Measurements from ENCODE around the gene SPATA6. TPM values are rescaled to one million over a fixed set of nuclear protein-coding genes. Genes with fewer than 3 reads are reported as not detected.
A peak's percentile ranks its signal among the peaks of the same experiment; 100 is the strongest.
"Not testable (repeated sequence)": the region's sequence is repeated elsewhere in the genome, so short reads cannot be mapped to it uniquely, and the experiment has no call there.

The SPATA6 gene
- 6.7 and 10.5 TPM in 2 replicates for total RNA-seq
- total RNA-seq (2013): 2.9 TPM
- polyA plus RNA-seq: 0.61 and 1.9 TPM in 2 replicates
- polyA minus RNA-seq: 0.77 and 2.6 TPM in 2 replicates

DNA sequence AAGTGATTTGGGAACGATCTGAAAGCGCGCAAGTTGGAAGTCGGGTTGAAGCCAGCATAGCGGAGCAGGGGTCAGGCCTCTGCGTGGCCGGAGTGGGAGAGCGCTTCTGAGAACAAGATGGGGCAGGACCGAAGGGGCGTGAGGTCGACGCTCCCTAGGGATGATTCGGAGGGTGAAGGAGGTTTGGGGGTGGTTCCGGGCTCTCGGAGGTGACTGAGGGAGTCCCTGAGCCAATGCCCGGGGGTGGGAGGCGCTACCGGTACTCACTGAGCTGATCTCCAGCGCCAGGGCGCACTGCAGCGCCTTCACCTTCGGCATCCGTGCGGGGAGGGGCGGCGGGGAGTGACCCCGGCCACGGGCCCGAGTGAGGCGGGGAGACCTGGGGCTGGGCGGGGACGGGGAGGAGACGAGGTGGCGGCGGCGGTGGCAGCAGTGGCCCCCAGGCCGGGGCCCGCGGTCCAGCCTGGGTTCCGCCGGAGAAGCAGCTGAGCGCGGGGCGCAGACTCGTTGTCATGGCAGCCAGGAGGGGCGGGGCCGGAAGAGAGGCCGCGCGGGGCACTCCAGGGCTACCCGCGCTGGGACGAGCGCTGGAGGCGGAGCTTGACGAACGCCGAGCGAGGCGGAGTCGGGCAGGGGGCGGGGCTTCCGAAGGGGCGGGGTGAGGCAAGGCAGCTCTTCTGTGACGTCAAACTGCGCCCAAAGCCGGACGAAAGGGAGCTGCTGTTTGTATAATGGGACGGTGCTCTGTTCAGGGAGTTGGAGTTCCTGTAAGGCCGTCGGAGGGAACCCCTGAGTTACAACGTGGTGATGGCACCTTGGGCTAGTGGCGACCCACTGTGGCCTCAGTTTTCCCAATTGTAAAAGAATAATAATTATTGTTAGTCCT lies at the start of gene SPATA6:
TSS of gene SPATA6 (minus strand) at position 514 of the 886 bp plus-strand sequence. CDS start at position 318, 196 bp downstream.
- peak within 1 kb of the TSS; percentile 96 for H3K4me2 ChIP-seq (replicated peaks; ENCODE audit: low read depth, low read length, poor library complexity, severe bottlenecking)
- ChIA-PET POLR2A (no interaction called here), CTCF (no interaction called here)
- Mint-ChIP-seq H3K4me1 (peaks cover 32% of the 10 kb centered on the region), H3K27ac (peak within 1 kb of the TSS; percentile 57), H3K4me3 (peak within 1 kb of the TSS; percentile 83), H3K9me3 (ENCODE audit: insufficient read depth) (peaks cover 2% of the 10 kb centered on the region), H3K27me3 (peaks cover 13% of the 10 kb centered on the region)
- ATAC-seq (ENCODE audit: low read depth) (peak; percentile 93), DNase-seq (peak; percentile 94)
- peak within 1 kb of the TSS; percentile 93 for H2AFZ ChIP-seq (ENCODE audit: insufficient read depth, low read depth, low read length, poor library complexity, severe bottlenecking)
- H3K27me3 ChIP-seq (replicated peaks in 1 of 4; ENCODE audit: control extremely low read depth in 1 of 4, control insufficient read depth in 3 of 4, insufficient read depth in 4 of 4, low read length in 3 of 4): no peaks in the 10 kb centered on the region
- no peaks in the 10 kb centered on the region for H3K36me3 ChIP-seq (replicated peaks in 1 of 2; ENCODE audit: control extremely low read depth in 1 of 2, control insufficient read depth in 1 of 2, extremely low read depth in 1 of 2, insufficient read depth in 2 of 2, low read length in 1 of 2)
- H3K9me3 ChIP-seq (ENCODE audit: control extremely low read depth in 1 of 3, control insufficient read depth in 2 of 3, insufficient read depth in 1 of 3, low read length in 2 of 3): peaks cover 0 to 10% (median 5%) of the 10 kb centered on the region in 3 donors
- H3K4me1 ChIP-seq (ENCODE audit: control insufficient read depth in 2 of 2, insufficient read depth in 2 of 2, low read length in 2 of 2): peaks cover 24 to 26% of the 10 kb centered on the region in 2 donors
- peak within 1 kb of the TSS; percentile 76 for H3K9ac ChIP-seq (ENCODE audit: low read length)
- intact Hi-C loops (cut with micrococcal nuclease): loop anchor here (10.0 kb wide), 1 partner anchor 323 kb away; no protein-coding TSS in a partner anchor
- H3K4me3 ChIP-seq (ENCODE audit: control extremely low read depth in 1 of 5, extremely low read depth in 1 of 5, insufficient read depth in 1 of 5, low read depth in 2 of 5, low read length in 4 of 5): peak within 1 kb of the TSS; percentile 58 to 82 (median 64)
- TF ChIP-seq, protein P1, sequence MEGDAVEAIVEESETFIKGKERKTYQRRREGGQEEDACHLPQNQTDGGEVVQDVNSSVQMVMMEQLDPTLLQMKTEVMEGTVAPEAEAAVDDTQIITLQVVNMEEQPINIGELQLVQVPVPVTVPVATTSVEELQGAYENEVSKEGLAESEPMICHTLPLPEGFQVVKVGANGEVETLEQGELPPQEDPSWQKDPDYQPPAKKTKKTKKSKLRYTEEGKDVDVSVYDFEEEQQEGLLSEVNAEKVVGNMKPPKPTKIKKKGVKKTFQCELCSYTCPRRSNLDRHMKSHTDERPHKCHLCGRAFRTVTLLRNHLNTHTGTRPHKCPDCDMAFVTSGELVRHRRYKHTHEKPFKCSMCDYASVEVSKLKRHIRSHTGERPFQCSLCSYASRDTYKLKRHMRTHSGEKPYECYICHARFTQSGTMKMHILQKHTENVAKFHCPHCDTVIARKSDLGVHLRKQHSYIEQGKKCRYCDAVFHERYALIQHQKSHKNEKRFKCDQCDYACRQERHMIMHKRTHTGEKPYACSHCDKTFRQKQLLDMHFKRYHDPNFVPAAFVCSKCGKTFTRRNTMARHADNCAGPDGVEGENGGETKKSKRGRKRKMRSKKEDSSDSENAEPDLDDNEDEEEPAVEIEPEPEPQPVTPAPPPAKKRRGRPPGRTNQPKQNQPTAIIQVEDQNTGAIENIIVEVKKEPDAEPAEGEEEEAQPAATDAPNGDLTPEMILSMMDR (IDR thresholded peaks at IDR 0.05): no peak
- no peak for TF ChIP-seq EZH2 (IDR thresholded peaks at IDR 0.05; ENCODE audit: borderline replicate concordance, insufficient read depth, low read depth, low read length, poor library complexity, severe bottlenecking)
- no peaks in the 10 kb centered on the region for H4K20me1 ChIP-seq (ENCODE audit: control insufficient read depth, insufficient read depth, low read length, poor library complexity, severe bottlenecking)
- no peaks in the 10 kb centered on the region for H3K79me2 ChIP-seq (ENCODE audit: control insufficient read depth, insufficient read depth, low read length)
- under 1% methylated on average over 72 of the region's 73 CpGs for WGBS (ENCODE audit: insufficient coverage)
- H3K27ac ChIP-seq (ENCODE audit: low read length in 2 of 2): peak within 1 kb of the TSS; percentile 57 to 72

DNA sequence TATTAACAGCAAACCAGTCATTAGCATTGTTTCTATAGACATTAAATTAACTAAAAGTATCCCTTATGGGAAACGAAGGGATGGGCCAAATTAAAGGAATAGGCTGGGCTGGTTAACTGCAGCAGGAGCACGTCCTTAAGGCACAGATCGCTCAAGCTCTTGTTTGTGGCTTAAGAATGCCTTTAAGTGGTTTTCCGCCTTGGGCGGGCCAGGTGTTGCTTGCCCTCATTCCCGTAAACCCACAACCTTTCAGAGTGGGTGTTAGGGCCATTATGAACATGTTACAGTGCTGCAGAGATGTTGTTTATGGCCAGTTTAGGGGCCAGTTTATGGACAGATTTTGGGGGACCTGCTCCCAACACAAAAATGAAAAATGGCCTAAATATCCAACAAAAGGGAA lies 47.9 kb upstream of the SPATA6 start:
- H3K9me3 Mint-ChIP-seq (ENCODE audit: insufficient read depth); H3K27me3 ChIP-seq (replicated peaks in 1 of 4; ENCODE audit: control extremely low read depth in 1 of 4, control insufficient read depth in 3 of 4, insufficient read depth in 4 of 4, low read length in 3 of 4); H3K9me3 ChIP-seq (ENCODE audit: control extremely low read depth in 1 of 3, control insufficient read depth in 2 of 3, insufficient read depth in 1 of 3, low read length in 2 of 3); H3K27ac Mint-ChIP-seq; H3K4me2 ChIP-seq (replicated peaks; ENCODE audit: low read depth, low read length, poor library complexity, severe bottlenecking); H2AFZ ChIP-seq (ENCODE audit: insufficient read depth, low read depth, low read length, poor library complexity, severe bottlenecking); H3K9ac ChIP-seq (ENCODE audit: low read length); H4K20me1 ChIP-seq (ENCODE audit: control insufficient read depth, insufficient read depth, low read length, poor library complexity, severe bottlenecking); ATAC-seq (ENCODE audit: low read depth); DNase-seq; H3K4me3 ChIP-seq (ENCODE audit: control extremely low read depth in 1 of 5, extremely low read depth in 1 of 5, insufficient read depth in 1 of 5, low read depth in 2 of 5, low read length in 4 of 5); intact Hi-C loops (cut with micrococcal nuclease); POLR2A ChIA-PET; H3K79me2 ChIP-seq (ENCODE audit: control insufficient read depth, insufficient read depth, low read length); H3K27ac ChIP-seq (ENCODE audit: low read length in 2 of 2); H3K4me1 Mint-ChIP-seq; H3K4me3 Mint-ChIP-seq; H3K36me3 ChIP-seq (replicated peaks in 1 of 2; ENCODE audit: control extremely low read depth in 1 of 2, control insufficient read depth in 1 of 2, extremely low read depth in 1 of 2, insufficient read depth in 2 of 2, low read length in 1 of 2); H3K4me1 ChIP-seq (ENCODE audit: control insufficient read depth in 2 of 2, insufficient read depth in 2 of 2, low read length in 2 of 2): not testable (repeated sequence)
- peaks cover 17% of the 10 kb centered on the region for H3K27me3 Mint-ChIP-seq
- WGBS (ENCODE audit: insufficient coverage): no CpG with 5 or more reads among the region's 6 CpGs
- CTCF ChIA-PET: interaction anchor here (1.2 to 1.9 kb wide), 2 partner anchors 8 to 11 kb away, joined by 3 to 4 read pairs; no protein-coding TSS in a partner anchor
